Urothelium cell line (cell line): ENCODE data around the gene GIMAP1.

Source experiments
- DNase-seq: peaks from one replicate; pipeline ENCODE4 v3.0.0; 2011; ENCODE audit warnings: low spot score, mixed read lengths
- FAIRE-seq: peaks from 2 replicates; lab custom pipeline; 2011; peaks lifted over from hg19 to GRCh38; lab: Jason Lieb, UNC

Gene GIMAP1

GRCh38 chr7:150745876-150746275, 29.5 kb downstream of the GIMAP1 start:
- DNase-seq: no peak
- no peak for FAIRE-seq

- DNase-seq (no peak), FAIRE-seq (no peak)
These were observed 30.5 kb downstream of the GIMAP1 start for GRCh38 chr7:150746921-150747320.

GRCh38 chr7:150748376-150748775, 32.0 kb downstream of the GIMAP1 start:
- no peak for DNase-seq
- no peak for FAIRE-seq

DNA sequence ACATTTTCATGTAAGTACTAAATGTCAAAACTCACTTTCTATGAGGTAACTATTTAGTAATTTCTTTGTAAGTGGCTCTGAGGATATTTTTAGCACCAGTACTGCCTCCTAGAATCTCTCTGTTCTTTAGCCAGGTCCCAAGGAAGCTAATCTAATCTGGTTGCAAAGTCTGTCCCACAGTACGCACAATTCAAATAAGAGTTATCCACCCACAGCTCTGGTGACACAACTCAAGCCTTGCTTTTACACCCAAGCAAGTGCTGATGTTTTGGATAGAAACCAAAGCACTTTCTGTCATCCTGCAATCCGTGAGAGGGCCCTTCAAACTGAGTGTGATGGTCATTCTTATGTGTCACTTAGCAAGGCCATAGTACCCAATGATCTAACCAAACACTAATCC, 35.3 kb downstream of the GIMAP1 start:
- FAIRE-seq (no peak), DNase-seq (no peak)

DNA sequence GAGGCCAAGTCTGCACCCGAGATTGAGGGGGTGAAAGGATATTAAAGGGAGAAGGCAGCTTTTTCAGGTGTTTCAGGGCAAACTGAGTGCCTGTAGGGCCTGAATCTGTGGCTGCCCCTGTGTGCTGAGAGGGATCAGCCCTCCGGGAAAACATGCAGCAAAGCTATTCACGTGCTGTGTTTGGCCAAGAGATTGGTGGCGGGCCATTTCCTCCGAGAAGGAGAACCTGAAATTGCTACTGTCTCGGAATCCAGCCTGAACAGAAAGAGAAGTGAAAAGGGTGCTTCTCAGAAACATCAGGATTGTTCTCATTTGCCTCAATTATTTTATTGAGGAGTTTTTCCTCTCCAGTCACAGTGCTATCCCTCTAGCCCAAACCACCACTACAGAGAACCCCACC, 36.8 kb downstream of the GIMAP1 start:
- no peak for FAIRE-seq
- DNase-seq: no peak

- no peak for DNase-seq
- no peak for FAIRE-seq
These were observed 37.6 kb downstream of the GIMAP1 start for GRCh38 chr7:150753826-150754603.

DNA sequence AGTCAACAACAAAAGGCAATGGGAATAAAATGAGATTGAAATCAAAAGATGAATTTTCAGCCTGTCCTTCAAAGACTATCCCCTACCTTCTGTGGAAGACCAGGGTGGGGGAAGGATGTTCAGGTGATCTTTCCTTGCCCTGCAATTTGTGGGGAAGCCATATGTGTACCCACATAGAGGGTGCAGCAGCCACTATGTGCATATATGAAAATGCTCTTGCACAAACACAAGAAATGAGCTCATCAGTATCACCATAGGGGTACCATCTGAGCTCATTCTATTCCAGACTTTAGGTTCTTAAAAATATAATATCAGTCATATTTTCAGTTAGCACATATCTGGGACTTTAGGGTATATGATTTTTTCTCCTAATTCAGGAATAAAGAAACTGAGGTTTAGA, 38.5 kb downstream of the GIMAP1 start:
- DNase-seq (no peak), FAIRE-seq (no peak)

- no peak for FAIRE-seq
- DNase-seq: peak; percentile 8
These were observed 39.2 kb downstream of the GIMAP1 start for GRCh38 chr7:150755473-150756099.

DNA sequence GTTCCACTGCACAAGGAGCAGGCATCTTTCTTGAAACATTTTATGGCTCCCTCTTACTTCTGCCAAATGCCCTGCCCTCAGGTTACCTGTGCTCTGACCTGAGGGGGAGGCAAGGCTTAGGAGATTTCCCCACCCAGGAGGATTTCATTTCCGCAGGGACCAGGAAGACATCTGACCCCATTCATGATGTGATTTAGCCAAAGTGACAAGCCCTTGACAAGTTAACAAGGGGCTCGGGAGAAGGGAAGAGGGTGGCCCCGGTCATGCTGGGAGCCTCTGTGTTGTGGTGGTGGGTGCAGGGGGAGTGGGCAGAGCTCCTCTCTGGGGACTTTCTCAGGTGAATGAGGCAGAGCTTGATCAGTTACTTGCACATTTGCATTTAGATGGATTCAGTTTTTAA, 39.8 kb downstream of the GIMAP1 start:
- DNase-seq (no peak), FAIRE-seq (no peak)

GRCh38 chr7:150756858-150757257, 40.4 kb downstream of the GIMAP1 start:
- FAIRE-seq (no peak), DNase-seq (no peak)

DNA sequence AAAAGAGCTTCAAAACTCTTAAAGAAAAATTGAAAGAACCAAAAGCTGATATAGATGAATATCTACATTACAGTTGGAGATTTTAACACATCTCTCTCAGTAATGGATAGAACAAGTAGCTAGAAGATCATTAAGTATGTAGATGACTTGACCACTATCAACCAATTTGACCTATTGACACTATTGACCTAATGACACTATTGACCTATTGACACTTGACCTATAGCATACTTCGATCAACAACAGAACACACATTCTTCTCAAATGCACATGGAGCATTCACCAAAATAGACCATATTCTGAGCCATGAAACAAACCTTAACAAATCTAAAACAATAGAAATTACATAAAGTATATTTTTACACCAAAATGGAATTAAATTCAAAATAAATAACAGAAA, 43.1 kb downstream of the GIMAP1 start:
- no peak for FAIRE-seq

GRCh38 chr7:150766334-150766709, 49.9 kb downstream of the GIMAP1 start:
- DNase-seq (no peak), FAIRE-seq (no peak)

More for the DNA sequence above, 43.1 kb downstream of the GIMAP1 start:
- no peak for DNase-seq

- FAIRE-seq (no peak), DNase-seq (no peak)
These were observed 53.4 kb downstream of the GIMAP1 start for GRCh38 chr7:150769768-150770167.
